ENCODE data around the gene PGGHG.
"Not testable (repeated sequence)": the region's sequence is repeated elsewhere in the genome, so short reads cannot be mapped to it uniquely, and the experiment has no call there.

DNA sequence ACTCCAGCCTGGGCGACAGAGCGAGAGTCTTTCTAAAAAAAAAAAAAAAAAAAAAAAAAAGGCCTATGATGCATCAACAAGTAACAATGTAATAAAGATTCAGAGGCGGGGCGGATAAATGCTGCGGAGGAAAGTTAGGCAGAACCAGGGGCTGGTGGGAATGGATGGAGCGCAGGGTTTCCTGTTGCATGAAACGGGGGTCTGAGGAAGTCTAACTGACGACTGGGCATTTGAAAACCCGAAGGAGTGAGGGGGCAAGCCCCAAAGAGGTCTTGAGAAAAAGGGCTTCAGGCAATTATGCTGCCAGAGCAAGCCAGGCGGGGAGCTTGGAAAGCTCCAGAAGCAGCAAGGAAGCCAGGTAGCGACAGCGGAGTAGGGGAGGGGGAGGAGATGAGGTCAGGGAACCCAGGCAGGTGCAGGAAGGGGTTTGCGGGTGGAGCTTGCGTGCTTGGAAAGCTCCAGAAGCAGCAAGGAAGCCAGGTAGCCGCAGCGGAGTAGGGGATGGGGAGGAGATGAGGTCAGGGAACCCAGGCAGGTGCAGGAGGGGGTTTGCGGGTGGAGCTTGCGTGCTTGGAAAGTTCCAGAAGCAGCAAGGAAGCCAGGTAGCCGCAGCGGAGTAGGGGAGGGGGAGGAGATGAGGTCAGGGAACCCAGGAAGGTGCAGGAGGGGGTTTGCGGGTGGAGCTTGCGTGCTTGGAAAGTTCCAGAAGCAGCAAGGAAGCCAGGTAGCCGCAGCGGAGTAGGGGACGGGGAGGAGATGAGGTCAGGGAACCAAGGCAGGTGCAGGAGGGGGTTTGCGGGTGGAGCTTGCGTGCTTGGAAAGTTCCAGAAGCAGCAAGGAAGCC, 1.7 kb upstream of the PGGHG start:
- TF ChIP-seq POLR2A, POLR2AphosphoS5 (IDR thresholded peaks at IDR 0.05): not testable (repeated sequence)
- TF ChIP-seq, protein P1, sequence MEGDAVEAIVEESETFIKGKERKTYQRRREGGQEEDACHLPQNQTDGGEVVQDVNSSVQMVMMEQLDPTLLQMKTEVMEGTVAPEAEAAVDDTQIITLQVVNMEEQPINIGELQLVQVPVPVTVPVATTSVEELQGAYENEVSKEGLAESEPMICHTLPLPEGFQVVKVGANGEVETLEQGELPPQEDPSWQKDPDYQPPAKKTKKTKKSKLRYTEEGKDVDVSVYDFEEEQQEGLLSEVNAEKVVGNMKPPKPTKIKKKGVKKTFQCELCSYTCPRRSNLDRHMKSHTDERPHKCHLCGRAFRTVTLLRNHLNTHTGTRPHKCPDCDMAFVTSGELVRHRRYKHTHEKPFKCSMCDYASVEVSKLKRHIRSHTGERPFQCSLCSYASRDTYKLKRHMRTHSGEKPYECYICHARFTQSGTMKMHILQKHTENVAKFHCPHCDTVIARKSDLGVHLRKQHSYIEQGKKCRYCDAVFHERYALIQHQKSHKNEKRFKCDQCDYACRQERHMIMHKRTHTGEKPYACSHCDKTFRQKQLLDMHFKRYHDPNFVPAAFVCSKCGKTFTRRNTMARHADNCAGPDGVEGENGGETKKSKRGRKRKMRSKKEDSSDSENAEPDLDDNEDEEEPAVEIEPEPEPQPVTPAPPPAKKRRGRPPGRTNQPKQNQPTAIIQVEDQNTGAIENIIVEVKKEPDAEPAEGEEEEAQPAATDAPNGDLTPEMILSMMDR (IDR thresholded peaks at IDR 0.05 in 8 of 11, conservative IDR thresholded peaks at IDR 0.05 in 3 of 11), result not testable (repeated sequence)

All from spleen (tissue), 7 donors.